Activated CD8-positive, alpha-beta memory T cell treated with anti-CD3 and anti-CD28 coated beads for 24 hours (primary cell): ENCODE measurements around the gene GJC2.
A peak's percentile ranks its signal among the peaks of the same experiment; 100 is the strongest.

Source experiments
- DNase-seq: peaks from one replicate; pipeline ENCODE4 v3.0.0-alpha.2; 2020

The GJC2 gene

GRCh38 chr1:228149406-228150119 lies at the start of gene GJC2:
TSS of gene GJC2 (plus strand) at chr1:228149930. CDS start at chr1:228157759, 7,829 bp downstream.
- DNase-seq: no peak

- DNase-seq: peak; percentile 63
Measured at GRCh38 chr1:228100822-228101613, 48.7 kb upstream of the GJC2 start.

DNA sequence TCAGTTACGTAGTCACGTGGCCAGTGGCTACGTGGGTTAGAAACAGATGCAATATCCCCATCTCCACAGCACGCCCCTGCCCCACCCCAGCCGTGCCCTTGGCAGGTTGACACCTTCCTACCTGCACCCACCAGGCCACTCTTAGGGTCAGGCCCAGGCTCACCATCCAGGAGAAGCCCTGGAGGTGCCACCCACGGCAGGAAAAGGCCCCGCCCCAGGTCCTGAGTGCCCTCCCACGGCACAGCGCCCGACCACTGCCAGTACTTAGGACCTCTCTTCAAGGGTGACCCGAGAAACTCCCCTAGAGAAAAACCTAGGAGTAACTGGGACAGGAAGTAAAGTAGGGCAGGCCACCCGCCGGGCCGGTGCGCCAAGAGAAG lies 48.1 kb upstream of the GJC2 start:
- peak; percentile 65 for DNase-seq

- DNase-seq: peak; percentile 80
Measured at GRCh38 chr1:228101994-228102790, 47.5 kb upstream of the GJC2 start.

GRCh38 chr1:228102791-228103620 lies 46.7 kb upstream of the GJC2 start, which contains the start of gene C1orf35:
TSS of gene C1orf35 (minus strand) at chr1:228103325. CDS start at chr1:228103227, 98 bp downstream.
- DNase-seq: peak; percentile 98

GRCh38 chr1:228104526-228105269 lies 45.0 kb upstream of the GJC2 start:
- peak; percentile 55 for DNase-seq

GRCh38 chr1:228105270-228105995 lies 44.3 kb upstream of the GJC2 start:
- peak; percentile 57 for DNase-seq

DNA sequence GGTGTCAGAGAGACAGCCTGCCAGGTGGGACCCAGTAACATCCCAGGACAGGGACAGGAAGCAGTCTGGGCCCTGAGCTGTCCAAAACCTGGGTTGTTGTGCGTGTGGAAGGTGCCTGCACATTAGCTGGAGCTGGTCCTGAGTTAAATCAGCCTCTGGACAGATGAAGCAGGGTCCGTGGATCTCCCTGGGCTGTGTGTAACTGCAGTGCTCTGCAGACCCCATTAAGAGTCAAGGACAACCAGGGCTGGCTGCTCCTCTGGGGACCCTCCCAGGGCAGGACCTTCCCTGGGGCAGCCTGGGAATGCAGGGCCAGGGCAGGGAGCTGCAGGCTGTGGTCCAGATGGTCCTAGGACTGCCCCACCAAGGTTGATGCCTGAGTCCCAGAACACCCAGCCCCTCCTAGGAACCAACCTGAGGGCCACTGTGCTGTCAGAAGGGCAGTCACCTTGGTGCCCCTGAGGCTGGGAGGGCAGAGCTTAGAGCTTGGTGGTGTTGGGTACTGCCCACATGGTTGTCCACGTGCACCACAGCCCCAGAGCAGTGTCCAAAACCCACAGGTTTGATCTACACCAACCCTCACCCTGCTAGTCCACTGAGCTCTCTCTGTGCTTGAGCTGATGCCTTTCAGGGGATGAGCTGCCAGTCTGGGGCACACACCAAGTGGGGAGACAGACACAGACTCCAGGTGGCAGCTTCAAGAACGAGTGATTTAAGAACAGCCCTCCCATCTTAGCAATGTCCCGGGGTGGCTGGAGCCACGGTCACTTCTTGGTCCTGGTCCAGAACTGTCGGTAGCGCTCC lies 43.5 kb upstream of the GJC2 start:
- peak; percentile 55 for DNase-seq

- no peak for DNase-seq
Measured at GRCh38 chr1:228106800-228107054, 43.0 kb upstream of the GJC2 start.

GRCh38 chr1:228107636-228108035 lies 42.1 kb upstream of the GJC2 start:
- peak; percentile 48 for DNase-seq

DNA sequence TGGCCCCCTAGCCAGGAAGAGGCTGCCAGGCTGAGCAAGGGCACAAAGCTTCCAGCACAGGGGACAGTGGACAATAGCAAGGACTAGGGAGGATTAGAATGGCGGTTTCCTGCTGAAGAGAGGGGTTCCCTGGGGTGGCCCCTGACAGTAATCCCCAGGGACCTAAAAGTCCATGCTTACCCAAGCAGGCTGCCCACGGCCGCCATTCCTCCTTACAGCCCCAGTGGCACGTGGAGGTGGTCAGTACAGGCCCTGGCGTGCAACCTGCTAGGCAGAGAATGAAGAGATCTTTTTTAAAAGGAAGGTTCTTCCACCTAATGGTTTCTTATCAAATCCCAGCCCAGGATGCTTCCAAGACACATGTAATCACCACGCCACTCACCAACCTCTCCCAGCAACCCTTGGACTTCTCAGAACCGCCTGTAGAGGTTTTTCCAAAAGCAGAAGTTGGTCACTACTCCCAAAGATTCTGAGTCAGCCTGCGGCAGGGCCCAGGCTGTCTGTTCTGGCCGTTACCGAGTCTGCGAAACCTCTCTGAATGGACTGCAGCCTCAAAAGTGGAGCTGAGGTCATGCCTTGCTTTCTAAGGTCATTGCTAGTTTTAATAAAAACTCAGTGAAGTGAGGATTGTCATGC lies 41.6 kb upstream of the GJC2 start:
- peak; percentile 53 for DNase-seq

- no peak for DNase-seq
Measured at GRCh38 chr1:228108742-228109072, 41.0 kb upstream of the GJC2 start.

DNA sequence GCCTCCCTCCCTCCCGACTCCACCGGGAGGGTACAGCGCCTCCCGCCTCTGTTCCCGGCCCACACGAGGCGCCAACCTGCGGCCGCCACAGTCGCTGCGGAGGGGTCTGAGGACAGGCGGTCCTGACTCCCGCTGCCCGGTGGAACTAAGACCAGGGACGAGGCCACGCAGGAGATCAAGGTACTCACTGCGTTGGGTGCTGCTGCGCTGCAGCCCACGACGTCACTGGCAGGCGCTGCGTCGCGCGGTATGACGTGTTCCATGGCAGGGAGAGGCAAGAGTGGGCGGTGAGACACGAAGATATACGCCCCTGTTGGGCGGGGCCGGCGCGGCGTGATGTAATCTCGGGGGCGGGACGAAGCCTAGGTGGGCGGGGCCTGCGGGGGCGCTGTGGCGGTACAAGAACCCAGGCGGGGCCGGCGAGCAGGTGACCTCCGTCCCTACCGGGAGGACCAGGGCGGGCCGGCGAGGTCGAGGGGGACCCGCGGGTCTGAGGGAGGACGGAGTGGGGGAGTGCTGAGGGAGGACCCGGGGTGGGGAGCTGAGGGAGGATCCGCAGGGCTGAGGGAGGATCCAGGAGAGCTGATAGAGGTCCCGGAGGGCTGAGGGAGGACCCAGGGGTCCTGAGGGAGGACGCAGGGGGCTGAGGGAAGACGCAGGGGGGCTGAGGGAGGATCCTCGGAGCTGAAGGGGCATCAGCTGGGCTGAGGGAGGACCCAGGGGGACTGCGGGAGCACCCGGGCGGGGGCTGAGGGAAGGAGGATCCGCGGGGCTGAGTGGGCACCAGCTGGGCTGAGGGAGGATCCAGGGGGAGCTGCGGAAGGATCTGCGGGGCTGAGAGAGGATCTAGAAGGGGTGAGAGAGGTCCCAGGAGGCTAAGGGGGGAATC lies 40.4 kb upstream of the GJC2 start, which contains the start of gene MRPL55:
Gene MRPL55 (minus strand): TSS at position 227 of the 889 bp plus-strand sequence. CDS start 1,039 bp downstream, outside the sequence.
- peak; percentile 100 for DNase-seq

GRCh38 chr1:228109962-228110488 lies 39.7 kb upstream of the GJC2 start:
- DNase-seq: no peak

- peak; percentile 37 for DNase-seq
Measured at GRCh38 chr1:228110556-228110955, 39.2 kb upstream of the GJC2 start.

DNA sequence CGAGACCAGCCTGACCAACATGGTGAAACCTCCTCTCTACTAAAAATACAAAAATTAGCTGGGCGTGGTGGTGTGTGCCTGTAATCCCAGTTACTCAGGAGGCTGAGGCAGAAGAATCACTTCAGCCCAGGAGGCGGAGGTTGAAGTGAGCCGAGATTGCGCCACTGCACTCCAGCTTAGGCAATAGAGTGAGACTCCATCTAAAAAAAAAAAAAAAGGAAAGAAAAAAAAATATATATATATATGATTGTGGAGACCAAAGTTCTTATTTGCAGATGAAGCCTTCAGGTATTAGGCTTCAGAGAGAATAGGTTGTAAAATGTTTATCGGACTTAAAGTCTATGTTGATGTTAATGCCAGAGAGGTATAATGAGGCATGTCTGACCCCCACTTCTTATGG lies 38.4 kb upstream of the GJC2 start:
- DNase-seq: peak; percentile 19

DNA sequence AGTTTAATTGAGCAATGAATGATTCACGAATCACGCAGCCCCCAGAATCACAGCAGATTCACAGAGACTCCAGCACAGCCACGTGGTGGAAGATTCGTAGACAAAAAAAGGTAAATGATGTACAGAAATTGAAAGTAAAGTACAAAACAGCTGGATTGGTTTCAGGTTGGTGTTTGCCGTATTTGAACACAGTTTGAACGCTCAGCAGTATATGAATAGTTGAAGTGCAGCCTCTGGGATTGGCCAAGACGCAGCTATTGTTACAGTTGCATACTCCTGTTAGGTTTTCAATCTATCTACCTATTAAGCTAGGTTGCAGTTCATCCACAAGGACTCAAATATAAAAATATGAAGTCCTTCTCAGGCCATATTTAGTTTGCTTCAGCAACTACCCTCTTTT lies 37.6 kb upstream of the GJC2 start:
- DNase-seq: no peak

DNA sequence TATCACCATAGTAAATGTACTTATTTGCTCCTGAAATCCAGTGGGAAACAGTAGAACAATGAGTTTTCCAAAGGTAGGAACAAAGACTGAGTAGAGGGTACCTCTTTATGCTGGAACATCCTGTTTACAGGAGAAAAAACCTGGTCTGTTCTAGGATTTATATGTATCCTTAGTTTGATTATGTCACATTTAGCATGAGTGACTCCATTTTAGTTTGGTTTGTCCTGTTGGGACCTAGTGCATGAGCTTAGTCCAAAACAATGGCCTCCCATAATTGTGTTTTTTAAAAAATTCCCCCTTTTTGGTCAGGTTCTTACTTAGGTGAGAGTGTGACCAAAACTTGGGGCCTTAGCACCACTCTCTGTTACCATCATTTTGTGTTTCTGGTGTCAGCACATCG lies 37.1 kb upstream of the GJC2 start:
- DNase-seq: no peak
